Neuronal stem cell (in vitro differentiated cells): Measurements from ENCODE around the gene LRMDA.

ENCODE experiments used
- DNase-seq: peaks from one replicate; pipeline ENCODE4 v3.0.0-alpha.2; 2013; ENCODE audit warnings: low spot score
- H2AFZ ChIP-seq: one replicate; pipeline ENCODE4 v1.6.1; 2013; ENCODE audit warnings: mild to moderate bottlenecking, low read length, inconsistent platforms
- H2AK5ac ChIP-seq: 2 replicates; pipeline ENCODE4 v1.6.1; 2013; ENCODE audit warnings: low read depth, mild to moderate bottlenecking, inconsistent platforms, low read length, moderate library complexity, mixed read lengths
- H2BK120ac ChIP-seq: 2 replicates; pipeline ENCODE4 v1.6.1; 2013; ENCODE audit warnings: low read depth, mild to moderate bottlenecking, inconsistent platforms, low read length, moderate library complexity, mixed read lengths
- H2BK12ac ChIP-seq: one replicate; pipeline ENCODE4 v1.6.1; 2013; ENCODE audit warnings: low read length, inconsistent platforms
- H2BK15ac ChIP-seq: 2 replicates; pipeline ENCODE4 v1.6.1; 2013; ENCODE audit warnings: mild to moderate bottlenecking, low read length, inconsistent platforms, mixed read lengths
- H2BK5ac ChIP-seq: one replicate; pipeline ENCODE4 v1.6.1; 2013; ENCODE audit warnings: inconsistent platforms, mild to moderate bottlenecking, low read length, moderate library complexity
- H3K14ac ChIP-seq: one replicate; pipeline ENCODE4 v1.6.1; 2013; ENCODE audit warnings: low read length, inconsistent platforms
- H3K18ac ChIP-seq: 2 replicates; pipeline ENCODE4 v1.6.1; 2013; ENCODE audit warnings: low read length, inconsistent platforms
- H3K23ac ChIP-seq: 2 replicates; pipeline ENCODE4 v1.6.1; 2013; ENCODE audit warnings: low read depth, mild to moderate bottlenecking, mixed read lengths, low read length, inconsistent platforms; ENCODE audit not compliant: poor library complexity
- H3K27ac ChIP-seq: replicated peaks from 3 replicates; pipeline ENCODE4 v1.5.1; 2013; ENCODE audit warnings: low read length, inconsistent platforms
- H3K27me3 ChIP-seq, 3 experiments: 2 replicates each; pipeline ENCODE4 v1.6.1; 2013; ENCODE audit warnings: low read length in 3 of 3, mild to moderate bottlenecking in 2 of 3, inconsistent platforms in 1 of 3, low read depth in 1 of 3, mixed read lengths in 1 of 3, moderate library complexity in 1 of 3; ENCODE audit not compliant: control insufficient read depth in 3 of 3, insufficient read depth in 3 of 3
- H3K36me3 ChIP-seq, 2 donors: replicated peaks in 1 of 2; 2 replicates each; pipeline ENCODE4 v1.6.1; 2013; ENCODE audit warnings: low read length in 2 of 2; ENCODE audit not compliant: control insufficient read depth in 2 of 2, insufficient read depth in 2 of 2
- H3K4ac ChIP-seq: 2 replicates; pipeline ENCODE4 v1.6.1; 2013; ENCODE audit warnings: inconsistent platforms, mild to moderate bottlenecking, low read length, moderate library complexity
- H3K4me1 ChIP-seq, 2 donors: 1 replicate in 1 of 2; 2 replicates in 1 of 2; pipeline ENCODE4 v1.6.1; 2013; ENCODE audit warnings: low read length in 2 of 2, low read depth in 1 of 2; ENCODE audit not compliant: control insufficient read depth in 2 of 2, insufficient read depth in 1 of 2
- H3K4me2 ChIP-seq: one replicate; pipeline ENCODE4 v1.6.1; 2013; ENCODE audit warnings: mild to moderate bottlenecking, low read length, inconsistent platforms; ENCODE audit not compliant: insufficient read depth, poor library complexity, severe bottlenecking
- H3K4me3 ChIP-seq, 2 donors: 2 replicates each; pipeline ENCODE4 v1.5.1; 2013; ENCODE audit warnings: low read length in 2 of 2, mild to moderate bottlenecking in 2 of 2, inconsistent platforms in 1 of 2, moderate library complexity in 1 of 2
- H3K79me1 ChIP-seq: one replicate; pipeline ENCODE4 v1.6.1; 2013; ENCODE audit warnings: low read depth, mild to moderate bottlenecking, inconsistent platforms, low read length, moderate library complexity
- H3K9ac ChIP-seq: one replicate; pipeline ENCODE4 v1.6.1; 2013; ENCODE audit warnings: mild to moderate bottlenecking, low read depth, low read length, inconsistent platforms; ENCODE audit not compliant: poor library complexity
- H3K9me3 ChIP-seq, 2 donors: replicated peaks in 1 of 2; 2 replicates each; pipeline versions ENCODE3 to v1.6.1; 2013; ENCODE audit warnings: low read length in 2 of 2, mild to moderate bottlenecking in 2 of 2, inconsistent platforms in 1 of 2, low read depth in 1 of 2, mixed read lengths in 1 of 2, moderate library complexity in 1 of 2; ENCODE audit not compliant: control insufficient read depth in 2 of 2, insufficient read depth in 1 of 2
- H4K8ac ChIP-seq: one replicate; pipeline ENCODE4 v1.6.1; 2013; ENCODE audit warnings: low read depth, mild to moderate bottlenecking, inconsistent platforms, low read length, moderate library complexity
- H4K91ac ChIP-seq: one replicate; pipeline ENCODE4 v1.6.1; 2013; ENCODE audit warnings: low read length, low read depth, mild to moderate bottlenecking, inconsistent platforms; ENCODE audit not compliant: poor library complexity
- WGBS, 2 donors: extraction: QIAGEN DNeasy Blood & Tissue Kit; methylation state at CpG; one replicate each; pipeline ENCODE4 v1.1.7; 2013; ENCODE audit warnings: missing lambda C conversion rate in 2 of 2, mixed read lengths in 1 of 2; ENCODE audit not compliant: insufficient read length in 2 of 2, insufficient replicate concordance in 1 of 2; ENCODE audit errors: extremely low coverage in 2 of 2; 5-methylcytosine and 5-hydroxymethylcytosine counted together

Gene LRMDA

GRCh38 chr10:75957314-75958120, 526.1 kb downstream of the LRMDA start:
- H3K4me3 ChIP-seq, result peak overlapping the region in 1 of 2 donors; percentile 38
- DNase-seq, result no peak
- no peaks in the 10 kb centered on the region for H3K27me3 ChIP-seq
- H2BK5ac ChIP-seq, result no peak overlapping the region
- H3K23ac ChIP-seq, result no peak overlapping the region
- no peak overlapping the region for H2BK15ac ChIP-seq
- H4K8ac ChIP-seq, result no peak overlapping the region
- no peak overlapping the region for H3K4me2 ChIP-seq
- H3K36me3 ChIP-seq, result no peaks in the 10 kb centered on the region
- no peaks in the 10 kb centered on the region for H3K4me1 ChIP-seq
- no peak overlapping the region for H3K27ac ChIP-seq
- H3K18ac ChIP-seq, result no peak overlapping the region
- no CpG with 5 or more reads among the region's 12 CpGs for WGBS, 2 donors
- H3K4ac ChIP-seq, result no peak overlapping the region
- no peak overlapping the region for H3K9ac ChIP-seq
- H2BK120ac ChIP-seq, result no peak overlapping the region
- H3K9me3 ChIP-seq, result no peaks in the 10 kb centered on the region
- no peak overlapping the region for H2BK12ac ChIP-seq
- H2AK5ac ChIP-seq, result no peak overlapping the region
- no peak overlapping the region for H2AFZ ChIP-seq
- no peaks in the 10 kb centered on the region for H3K79me1 ChIP-seq
- no peak overlapping the region for H3K14ac ChIP-seq
- H4K91ac ChIP-seq, result no peak overlapping the region

DNA sequence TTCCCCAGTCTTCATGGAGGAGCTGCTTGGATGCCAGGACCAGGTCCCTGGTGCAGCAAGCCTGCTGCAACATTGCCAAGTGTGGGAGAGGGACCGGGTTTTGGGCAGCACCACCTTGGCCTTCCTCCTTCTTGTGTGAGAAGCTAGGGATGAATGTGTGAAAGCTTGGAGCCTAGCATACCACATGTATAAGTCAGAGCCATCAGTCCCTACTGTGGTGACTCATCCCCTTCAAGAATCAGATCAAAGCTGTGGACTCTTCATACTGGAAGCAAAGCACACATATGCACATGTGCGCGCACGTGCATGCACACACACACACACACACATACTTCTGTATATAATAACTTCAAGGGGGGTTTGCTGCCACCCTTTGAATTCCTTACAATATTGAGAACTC, 527.8 kb downstream of the LRMDA start:
- H3K79me1 ChIP-seq, result no peaks in the 10 kb centered on the region
- H3K9me3 ChIP-seq, result no peaks in the 10 kb centered on the region
- no peak overlapping the region for H3K14ac ChIP-seq
- no peak overlapping the region for H2AFZ ChIP-seq
- H3K4me2 ChIP-seq, result no peak overlapping the region
- no peak overlapping the region for H3K23ac ChIP-seq
- no peak overlapping the region for H3K4me3 ChIP-seq
- no peaks in the 10 kb centered on the region for H3K4me1 ChIP-seq
- peak overlapping the region; percentile 24 for H2BK12ac ChIP-seq
- H2BK120ac ChIP-seq, result no peak overlapping the region
- H3K36me3 ChIP-seq, result no peaks in the 10 kb centered on the region
- H2BK15ac ChIP-seq, result no peak overlapping the region
- peak overlapping the region; percentile 44 for H4K91ac ChIP-seq
- DNase-seq, result no peak
- H3K27me3 ChIP-seq, result no peaks in the 10 kb centered on the region
- H3K18ac ChIP-seq, result peak overlapping the region; percentile 11
- no CpG with 5 or more reads among the region's 4 CpGs for WGBS, 2 donors
- peak overlapping the region; percentile 31 for H2AK5ac ChIP-seq
- no peak overlapping the region for H3K4ac ChIP-seq
- no peak overlapping the region for H4K8ac ChIP-seq
- H2BK5ac ChIP-seq, result no peak overlapping the region
- no peak overlapping the region for H3K27ac ChIP-seq
- H3K9ac ChIP-seq, result no peak overlapping the region

- no peak for DNase-seq
- Histone ChIP-seq H4K91ac (no peak overlapping the region), H2AK5ac (no peak overlapping the region), H3K79me1 (no peaks in the 10 kb centered on the region), H3K27me3 (no peaks in the 10 kb centered on the region), H3K23ac (no peak overlapping the region), H3K27ac (no peak overlapping the region), H3K4ac (no peak overlapping the region), H3K4me1 (no peaks in the 10 kb centered on the region), H2BK12ac (no peak overlapping the region), H3K9ac (no peak overlapping the region), H2AFZ (no peak overlapping the region), H3K14ac (no peak overlapping the region), H3K4me3 (no peak overlapping the region), H3K9me3 (no peaks in the 10 kb centered on the region), H3K4me2 (no peak overlapping the region), H2BK120ac (no peak overlapping the region), H3K18ac (no peak overlapping the region), H2BK15ac (no peak overlapping the region), H3K36me3 (no peaks in the 10 kb centered on the region), H2BK5ac (no peak overlapping the region), H4K8ac (no peak overlapping the region)
- WGBS, 2 donors, result no CpG with 5 or more reads among the region's 1 CpG
Measured at GRCh38 chr10:75959912-75960311, 528.5 kb downstream of the LRMDA start.

DNA sequence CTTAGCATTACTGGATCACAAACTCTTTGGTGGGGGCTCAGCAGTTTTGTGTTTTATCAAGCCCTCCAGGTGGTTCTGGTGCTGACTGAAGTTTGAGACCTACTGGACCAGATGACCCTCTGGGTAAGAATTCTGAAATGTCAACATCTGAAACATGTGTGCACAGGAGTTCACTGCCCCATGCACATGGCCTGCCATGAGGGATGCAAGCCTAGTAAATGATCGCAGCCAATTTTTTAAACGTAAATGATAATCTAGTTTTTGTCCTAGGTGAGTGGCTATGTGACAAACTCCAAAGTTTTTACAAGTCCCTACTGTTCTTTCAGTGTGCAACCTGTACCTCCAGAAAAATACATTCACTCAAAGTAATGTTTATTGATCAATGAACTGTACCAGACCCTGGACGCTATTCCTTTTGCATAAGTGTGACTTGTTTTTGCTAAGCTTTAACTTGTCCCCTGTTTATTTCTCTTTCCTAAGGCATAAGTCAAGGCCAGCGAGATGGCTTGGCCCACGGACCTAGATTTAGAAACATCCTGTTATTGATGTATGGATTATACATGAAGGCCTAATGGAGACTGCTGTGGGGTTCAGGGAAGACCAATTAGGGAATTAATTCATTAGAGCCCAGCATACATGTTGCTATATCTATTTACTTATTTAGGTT, 531.1 kb downstream of the LRMDA start:
- no peak overlapping the region for H4K8ac ChIP-seq
- no peak overlapping the region for H3K4ac ChIP-seq
- H3K9me3 ChIP-seq, result no peaks in the 10 kb centered on the region
- no peak for DNase-seq
- no peaks in the 10 kb centered on the region for H3K36me3 ChIP-seq
- no peak overlapping the region for H3K27ac ChIP-seq
- H4K91ac ChIP-seq, result no peak overlapping the region
- H2AFZ ChIP-seq, result no peak overlapping the region
- no CpG with 5 or more reads among the region's 5 CpGs for WGBS, 2 donors
- H2BK5ac ChIP-seq, result no peak overlapping the region
- H3K9ac ChIP-seq, result no peak overlapping the region
- H3K27me3 ChIP-seq, result no peaks in the 10 kb centered on the region
- H3K4me3 ChIP-seq, result no peak overlapping the region
- H3K18ac ChIP-seq, result no peak overlapping the region
- peaks cover 1 to 2% of the 10 kb centered on the region in 2 donors for H3K4me1 ChIP-seq
- H2AK5ac ChIP-seq, result no peak overlapping the region
- H3K79me1 ChIP-seq, result no peaks in the 10 kb centered on the region
- H2BK15ac ChIP-seq, result no peak overlapping the region
- H2BK12ac ChIP-seq, result no peak overlapping the region
- no peak overlapping the region for H2BK120ac ChIP-seq
- H3K14ac ChIP-seq, result no peak overlapping the region
- no peak overlapping the region for H3K4me2 ChIP-seq
- H3K23ac ChIP-seq, result no peak overlapping the region
